A673 (cell line): ENCODE results near the gene TRPM3.

ENCODE experiments used
- EZH2 ChIP-seq: fragments of 200-600 bp; sonication (generic); IDR thresholded peaks from 2 replicates; pipeline ENCODE4 v1.6.1; 2017; ENCODE audit warnings: borderline replicate concordance, low read depth, mild to moderate bottlenecking, mixed read lengths, antibody characterized with exemption, low read length; ENCODE audit not compliant: poor library complexity, severe bottlenecking
- TF ChIP-seq, protein P1 (sequence below): fragments of 300-800, 200-600 bp; sonication (generic); conservative IDR thresholded peaks from 2 replicates; pipeline ENCODE4 v1.5.1; 2017; ENCODE audit warnings: low read depth, mild to moderate bottlenecking, antibody characterized with exemption, low read length, moderate library complexity, mixed read lengths

DNA sequence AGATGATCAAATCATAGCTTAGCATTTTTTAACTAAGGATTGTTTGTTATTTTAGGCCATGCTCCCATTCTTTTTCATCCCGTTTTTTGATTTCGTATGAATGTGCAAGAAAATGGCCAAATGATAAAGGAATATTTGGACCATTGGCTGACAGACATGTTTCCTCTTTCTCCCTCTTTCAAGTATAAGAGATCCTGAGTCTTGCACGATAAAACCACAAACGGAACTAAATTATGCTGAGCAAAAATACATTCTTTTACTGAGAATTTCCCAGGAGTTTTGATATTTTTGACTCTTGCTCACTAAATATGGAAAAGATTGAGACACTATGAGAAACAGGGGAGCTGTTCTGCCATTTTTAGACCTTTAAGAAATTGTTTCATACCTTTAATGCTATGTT, 616.6 kb downstream of the TRPM3 start:
- TF ChIP-seq, protein P1, sequence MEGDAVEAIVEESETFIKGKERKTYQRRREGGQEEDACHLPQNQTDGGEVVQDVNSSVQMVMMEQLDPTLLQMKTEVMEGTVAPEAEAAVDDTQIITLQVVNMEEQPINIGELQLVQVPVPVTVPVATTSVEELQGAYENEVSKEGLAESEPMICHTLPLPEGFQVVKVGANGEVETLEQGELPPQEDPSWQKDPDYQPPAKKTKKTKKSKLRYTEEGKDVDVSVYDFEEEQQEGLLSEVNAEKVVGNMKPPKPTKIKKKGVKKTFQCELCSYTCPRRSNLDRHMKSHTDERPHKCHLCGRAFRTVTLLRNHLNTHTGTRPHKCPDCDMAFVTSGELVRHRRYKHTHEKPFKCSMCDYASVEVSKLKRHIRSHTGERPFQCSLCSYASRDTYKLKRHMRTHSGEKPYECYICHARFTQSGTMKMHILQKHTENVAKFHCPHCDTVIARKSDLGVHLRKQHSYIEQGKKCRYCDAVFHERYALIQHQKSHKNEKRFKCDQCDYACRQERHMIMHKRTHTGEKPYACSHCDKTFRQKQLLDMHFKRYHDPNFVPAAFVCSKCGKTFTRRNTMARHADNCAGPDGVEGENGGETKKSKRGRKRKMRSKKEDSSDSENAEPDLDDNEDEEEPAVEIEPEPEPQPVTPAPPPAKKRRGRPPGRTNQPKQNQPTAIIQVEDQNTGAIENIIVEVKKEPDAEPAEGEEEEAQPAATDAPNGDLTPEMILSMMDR: no peak
- TF ChIP-seq EZH2: no peak
